ENCODE measurements around the gene C22orf23. TPM values are rescaled to one million over a fixed set of nuclear protein-coding genes. Genes with fewer than 3 reads are reported as not detected.

Gene C22orf23
- total and polyA plus RNA-seq, 9 of the 15 experiments (the other 6 are each of a cell fraction or from before 2014, with no cell fraction given), result 0.25 to 1.0 (median 0.53) TPM

DNA sequence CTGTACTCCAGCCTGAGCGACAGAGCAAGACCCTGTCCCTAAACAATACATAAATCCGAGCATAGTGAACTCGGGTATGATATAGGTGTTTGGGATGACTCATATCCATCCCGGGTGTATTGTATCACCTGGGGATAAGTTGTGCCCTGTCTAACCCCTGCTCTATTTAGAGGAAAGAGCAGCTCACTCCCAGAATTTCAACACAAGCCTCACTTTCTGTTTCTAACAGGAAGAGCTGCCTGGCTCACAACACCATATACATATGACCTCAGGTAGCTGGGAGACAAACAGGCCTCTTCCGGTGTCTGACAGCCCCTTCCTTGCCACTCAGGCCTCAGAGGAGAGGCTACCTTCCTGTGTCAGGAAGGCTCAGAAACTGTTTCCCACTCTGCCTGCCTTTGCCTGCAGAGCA lies 57.2 kb downstream of the C22orf23 start:
- FAIRE-seq, result no peak
- no peak overlapping the region for H3K4me3 ChIP-seq

GRCh38 chr22:37894939-37895670 lies 58.3 kb downstream of the C22orf23 start:
- Histone ChIP-seq H3K4me2 (ENCODE audit: insufficient read depth, low read length) (peak overlapping the region; percentile 7; the same call in 1 of the 2 replicates), H3K36me3 (ENCODE audit: control insufficient read depth, insufficient read depth, low read length) (peaks cover 10% of the 10 kb centered on the region; the same call in 2 of the 3 replicates), H3K4me1 (replicated peaks in 1 of 2; ENCODE audit: control insufficient read depth in 2 of 2, insufficient read depth in 2 of 2, low read length in 2 of 2) (peaks cover 16 to 29% of the 10 kb centered on the region in 2 experiments), H3K27me3 (ENCODE audit: control insufficient read depth in 2 of 2, insufficient read depth in 2 of 2, low read length in 2 of 2) (no peaks in the 10 kb centered on the region), H3K9me1 (ENCODE audit: control insufficient read depth, insufficient read depth, low read length) (no peaks in the 10 kb centered on the region), H3K79me2 (ENCODE audit: control insufficient read depth, insufficient read depth, low read length) (no peaks in the 10 kb centered on the region), H3K27ac (ENCODE audit: extremely low read depth, low read depth, low read length) (peak overlapping the region; percentile 51; the same call in 2 of the 3 replicates), H2AFZ (ENCODE audit: low read depth, low read length) (no peak overlapping the region), H4K20me1 (replicated peaks; ENCODE audit: control insufficient read depth, insufficient read depth, low read length) (no peaks in the 10 kb centered on the region), H3K4me3 (no peak overlapping the region), H3K9me3 (replicated peaks; ENCODE audit: control insufficient read depth, insufficient read depth, low read depth, low read length) (no peaks in the 10 kb centered on the region), H3K9ac (ENCODE audit: insufficient read depth in 1 of 2, low read depth in 2 of 2, low read length in 2 of 2) (peak overlapping the region in 1 of 2 experiments; percentile 60; a peak in 1 of 4 replicates)
- in situ Hi-C loops (cut with MboI) (no loop called here), intact Hi-C loops (cut with micrococcal nuclease) (no loop called here)
- ChIA-PET POLR2A (interaction anchor here (1.0 kb wide), 1 partner anchor 36 kb away, joined by 3 read pairs; no protein-coding TSS in a partner anchor), CTCF (ENCODE audit: low intra/inter-chr PET ratio) (no interaction called here)
- no peak for DNase-seq (ENCODE audit: extremely low read depth in 1 of 4, low spot score in 3 of 4)
- TF ChIP-seq, protein P1, sequence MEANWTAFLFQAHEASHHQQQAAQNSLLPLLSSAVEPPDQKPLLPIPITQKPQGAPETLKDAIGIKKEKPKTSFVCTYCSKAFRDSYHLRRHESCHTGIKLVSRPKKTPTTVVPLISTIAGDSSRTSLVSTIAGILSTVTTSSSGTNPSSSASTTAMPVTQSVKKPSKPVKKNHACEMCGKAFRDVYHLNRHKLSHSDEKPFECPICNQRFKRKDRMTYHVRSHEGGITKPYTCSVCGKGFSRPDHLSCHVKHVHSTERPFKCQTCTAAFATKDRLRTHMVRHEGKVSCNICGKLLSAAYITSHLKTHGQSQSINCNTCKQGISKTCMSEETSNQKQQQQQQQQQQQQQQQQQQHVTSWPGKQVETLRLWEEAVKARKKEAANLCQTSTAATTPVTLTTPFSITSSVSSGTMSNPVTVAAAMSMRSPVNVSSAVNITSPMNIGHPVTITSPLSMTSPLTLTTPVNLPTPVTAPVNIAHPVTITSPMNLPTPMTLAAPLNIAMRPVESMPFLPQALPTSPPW (CRISPR knock-in tag; IDR thresholded peaks at IDR 0.05), result no peak
- TF ChIP-seq ZEB2 (IDR thresholded peaks at IDR 0.05) (peak; percentile 53; the same call in 1 of the 2 replicates), DPF2 (IDR thresholded peaks at IDR 0.05) (0 out of 2 replicates have a peak, but pooled peaks have one; percentile 49), ARID1B (IDR thresholded peaks at IDR 0.05) (peak; percentile 29; the same call in 1 of the 2 replicates), U2AF1 (optimal IDR thresholded peaks at IDR 0.05; ENCODE audit: low read depth, low read length) (no peak), SMARCE1 (IDR thresholded peaks at IDR 0.05) (0 out of 2 replicates have a peak, but pooled peaks have one; percentile 22)
- ATAC-seq, result peak; percentile 19
- 34% methylated on average over 8 of the region's 8 CpGs for WGBS (ENCODE audit: insufficient coverage, low coverage, missing lambda C conversion rate)
- no peak for FAIRE-seq
- BruUV-seq (replicated peaks), result no TSS peak

More for the DNA sequence above, 57.2 kb downstream of the C22orf23 start:
- DNase-seq (ENCODE audit: extremely low read depth in 1 of 4, low spot score in 3 of 4), result no peak
- no peaks in the 10 kb centered on the region for H3K9me3 ChIP-seq (replicated peaks; ENCODE audit: control insufficient read depth, insufficient read depth, low read depth, low read length)
- H4K20me1 ChIP-seq (replicated peaks; ENCODE audit: control insufficient read depth, insufficient read depth, low read length), result no peaks in the 10 kb centered on the region
- BruUV-seq (replicated peaks), result no TSS peak
- no peaks in the 10 kb centered on the region for H3K79me2 ChIP-seq (ENCODE audit: control insufficient read depth, insufficient read depth, low read length)
- no peaks in the 10 kb centered on the region for H3K9me1 ChIP-seq (ENCODE audit: control insufficient read depth, insufficient read depth, low read length)
- in situ Hi-C loops (cut with MboI) (no loop called here), intact Hi-C loops (cut with micrococcal nuclease) (no loop called here)
- ChIA-PET CTCF (ENCODE audit: low intra/inter-chr PET ratio) (no interaction called here), POLR2A (interaction anchor here (0.5 to 2.3 kb wide), 6 partner anchors 9 to 135 kb away, joined by 3 to 16 read pairs (median 4); partner anchors contain the start of genes GCAT and MICALL1)
- no peak overlapping the region for H2AFZ ChIP-seq (ENCODE audit: low read depth, low read length)
- H3K27me3 ChIP-seq (ENCODE audit: control insufficient read depth in 2 of 2, insufficient read depth in 2 of 2, low read length in 2 of 2), result no peaks in the 10 kb centered on the region
- peaks cover 8% of the 10 kb centered on the region; the same call in 2 of the 3 replicates for H3K36me3 ChIP-seq (ENCODE audit: control insufficient read depth, insufficient read depth, low read length)
- WGBS (ENCODE audit: insufficient coverage, low coverage, missing lambda C conversion rate), result 42% methylated on average over 5 of the region's 5 CpGs
- peak; percentile 55; the same call in 1 of the 2 replicates for TF ChIP-seq ETV1 (tag; conservative IDR thresholded peaks at IDR 0.05; ENCODE audit: low read depth)
- no peak for TF ChIP-seq TCF7 (IDR thresholded peaks at IDR 0.05; ENCODE audit: borderline replicate concordance)
- no peak for TF ChIP-seq NR2C2 (CRISPR knock-in tag; IDR thresholded peaks at IDR 0.05)
- peak; percentile 36; the same call in 1 of the 2 replicates for TF ChIP-seq NR2C2 (tag; IDR thresholded peaks at IDR 0.05)
- 0 out of 2 replicates have a peak, but pooled peaks have one; percentile 15 for TF ChIP-seq GABPA (tag; conservative IDR thresholded peaks at IDR 0.05; ENCODE audit: low read depth)
- peak overlapping the region; percentile 41; the same call in 1 of the 3 replicates for H3K27ac ChIP-seq (ENCODE audit: extremely low read depth, low read depth, low read length)
- peak overlapping the region in 1 of 2 experiments; percentile 55; a peak in 2 of 4 replicates for H3K9ac ChIP-seq (ENCODE audit: insufficient read depth in 1 of 2, low read depth in 2 of 2, low read length in 2 of 2)
- peaks cover 16 to 29% of the 10 kb centered on the region in 2 experiments for H3K4me1 ChIP-seq (replicated peaks in 1 of 2; ENCODE audit: control insufficient read depth in 2 of 2, insufficient read depth in 2 of 2, low read length in 2 of 2)
- no peak; the same call in 2 of the 3 replicates for ATAC-seq
- no peak overlapping the region for H3K4me2 ChIP-seq (ENCODE audit: insufficient read depth, low read length)

Measured in K562 (cell line).